Chondrocyte (in vitro differentiated cells): ENCODE results near the gene LPCAT4. TPM values are rescaled to one million over a fixed set of nuclear protein-coding genes. Genes with fewer than 3 reads are reported as not detected.

ENCODE experiments used
- DNase-seq: peaks from one replicate; pipeline ENCODE4 v3.0.0; 2021; ENCODE audit warnings: mixed read lengths, low spot score
- H3K27ac Mint-ChIP-seq: one replicate; pipeline ENCODE4 v1.8.0; 2021; ENCODE audit warnings: mild to moderate bottlenecking, moderate library complexity, mixed read lengths; ENCODE audit not compliant: unreplicated experiment
- H3K27me3 Mint-ChIP-seq: 2 replicates; pipeline ENCODE4 v1.8.0; 2021; ENCODE audit warnings: low read depth, mixed read lengths
- H3K36me3 Mint-ChIP-seq: 2 replicates; pipeline ENCODE4 v1.8.0; 2021; ENCODE audit warnings: low read depth, mixed read lengths
- H3K4me1 Mint-ChIP-seq: 2 replicates; pipeline ENCODE4 v1.8.0; 2021; ENCODE audit warnings: low read depth, mild to moderate bottlenecking, mixed read lengths
- H3K4me3 Mint-ChIP-seq: one replicate; pipeline ENCODE4 v1.8.0; 2021; ENCODE audit warnings: mild to moderate bottlenecking, moderate library complexity, mixed read lengths; ENCODE audit not compliant: unreplicated experiment
- H3K9me3 Mint-ChIP-seq: 2 replicates; pipeline ENCODE4 v1.8.0; 2021; ENCODE audit warnings: low read depth, mixed read lengths
- total RNA-seq: library from RNA; stranded (reverse); gene quantifications from 3 replicates; pipeline ENCODE4 v1.2.1, GENCODE V29; 2021
- TF ChIP-seq, protein P1 (sequence below): fragments of 200-600 bp; sonication (generic); IDR thresholded peaks from 2 replicates; pipeline ENCODE4 v1.5.0; 2021; ENCODE audit warnings: antibody characterized with exemption, mild to moderate bottlenecking, moderate library complexity

The LPCAT4 gene
- total RNA-seq, 1 donor from 2014 or later: 32.1 TPM

DNA sequence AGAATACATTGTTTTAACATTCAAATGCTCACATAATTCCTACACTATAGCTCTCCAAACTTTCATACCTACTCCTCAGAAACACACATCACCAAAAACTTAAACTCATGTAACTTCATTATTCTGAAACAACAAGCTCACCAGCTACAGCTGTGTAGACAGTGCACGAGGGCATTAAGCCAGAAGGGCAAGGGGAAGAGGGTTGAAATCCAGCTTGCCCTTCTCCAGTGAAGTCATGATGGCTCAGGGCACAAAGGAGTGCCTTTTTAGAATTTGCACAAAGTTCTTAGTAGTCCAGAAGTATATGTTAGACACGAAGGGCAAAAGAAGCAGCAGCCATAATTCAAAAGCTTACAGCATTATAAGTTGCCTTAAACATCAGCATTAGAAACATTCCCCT lies 38.0 kb downstream of the LPCAT4 start:
- TF ChIP-seq, protein P1, sequence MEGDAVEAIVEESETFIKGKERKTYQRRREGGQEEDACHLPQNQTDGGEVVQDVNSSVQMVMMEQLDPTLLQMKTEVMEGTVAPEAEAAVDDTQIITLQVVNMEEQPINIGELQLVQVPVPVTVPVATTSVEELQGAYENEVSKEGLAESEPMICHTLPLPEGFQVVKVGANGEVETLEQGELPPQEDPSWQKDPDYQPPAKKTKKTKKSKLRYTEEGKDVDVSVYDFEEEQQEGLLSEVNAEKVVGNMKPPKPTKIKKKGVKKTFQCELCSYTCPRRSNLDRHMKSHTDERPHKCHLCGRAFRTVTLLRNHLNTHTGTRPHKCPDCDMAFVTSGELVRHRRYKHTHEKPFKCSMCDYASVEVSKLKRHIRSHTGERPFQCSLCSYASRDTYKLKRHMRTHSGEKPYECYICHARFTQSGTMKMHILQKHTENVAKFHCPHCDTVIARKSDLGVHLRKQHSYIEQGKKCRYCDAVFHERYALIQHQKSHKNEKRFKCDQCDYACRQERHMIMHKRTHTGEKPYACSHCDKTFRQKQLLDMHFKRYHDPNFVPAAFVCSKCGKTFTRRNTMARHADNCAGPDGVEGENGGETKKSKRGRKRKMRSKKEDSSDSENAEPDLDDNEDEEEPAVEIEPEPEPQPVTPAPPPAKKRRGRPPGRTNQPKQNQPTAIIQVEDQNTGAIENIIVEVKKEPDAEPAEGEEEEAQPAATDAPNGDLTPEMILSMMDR: no peak
- H3K27me3 Mint-ChIP-seq: no peaks in the 10 kb centered on the region
- H3K27ac Mint-ChIP-seq: peak overlapping the region; percentile 9
- H3K4me1 Mint-ChIP-seq: peaks cover 12% of the 10 kb centered on the region
- no peak for DNase-seq
- no peak overlapping the region for H3K4me3 Mint-ChIP-seq
- no peaks in the 10 kb centered on the region for H3K9me3 Mint-ChIP-seq
- no peaks in the 10 kb centered on the region for H3K36me3 Mint-ChIP-seq

DNA sequence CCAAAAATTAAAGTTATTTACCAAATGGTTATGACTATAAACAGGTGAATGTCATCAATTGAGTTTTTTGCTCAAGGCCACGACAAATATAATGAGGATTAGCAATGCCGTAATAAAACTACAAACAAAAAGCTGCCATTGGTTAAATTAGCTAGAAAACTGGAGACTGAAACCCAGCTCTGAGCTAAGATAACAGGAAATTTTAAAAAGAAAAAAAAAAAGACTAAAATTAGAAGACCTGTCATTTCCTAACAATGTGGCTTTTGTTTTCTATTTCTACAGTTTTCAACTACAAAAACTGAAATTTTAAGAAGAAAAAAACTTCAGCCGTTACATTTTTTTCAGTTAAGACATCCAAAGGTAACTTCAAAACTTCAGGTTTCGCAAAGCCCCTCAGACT lies 39.1 kb downstream of the LPCAT4 start:
- H3K4me3 Mint-ChIP-seq: no peak overlapping the region
- no peak overlapping the region for H3K27ac Mint-ChIP-seq
- no peaks in the 10 kb centered on the region for H3K27me3 Mint-ChIP-seq
- no peaks in the 10 kb centered on the region for H3K36me3 Mint-ChIP-seq
- no peaks in the 10 kb centered on the region for H3K9me3 Mint-ChIP-seq
- TF ChIP-seq, protein P1: no peak
- no peak for DNase-seq
- H3K4me1 Mint-ChIP-seq: peaks cover 9% of the 10 kb centered on the region

DNA sequence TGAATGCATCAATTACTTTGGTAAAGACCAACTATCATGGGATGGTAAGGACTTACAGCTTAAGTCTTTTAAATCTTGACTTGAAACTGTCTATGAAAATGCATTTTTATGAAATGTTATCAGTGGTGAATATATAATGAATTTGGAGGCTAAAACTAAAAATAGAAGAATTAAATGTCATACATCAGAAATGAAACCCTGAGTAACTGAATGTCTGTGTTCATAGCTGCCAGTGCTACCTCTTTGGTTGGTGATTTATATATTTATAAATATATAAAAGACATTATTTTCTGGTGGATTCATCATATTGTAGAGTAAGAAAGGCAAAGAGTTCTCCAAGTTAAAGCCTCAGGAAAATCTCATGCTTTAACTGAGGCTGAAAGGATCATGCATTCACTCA lies 41.6 kb downstream of the LPCAT4 start:
- TF ChIP-seq, protein P1: no peak
- H3K9me3 Mint-ChIP-seq: no peaks in the 10 kb centered on the region
- H3K4me1 Mint-ChIP-seq: peaks cover 3% of the 10 kb centered on the region
- no peak overlapping the region for H3K27ac Mint-ChIP-seq
- no peak for DNase-seq
- no peaks in the 10 kb centered on the region for H3K36me3 Mint-ChIP-seq
- no peaks in the 10 kb centered on the region for H3K27me3 Mint-ChIP-seq
- H3K4me3 Mint-ChIP-seq: no peak overlapping the region

DNA sequence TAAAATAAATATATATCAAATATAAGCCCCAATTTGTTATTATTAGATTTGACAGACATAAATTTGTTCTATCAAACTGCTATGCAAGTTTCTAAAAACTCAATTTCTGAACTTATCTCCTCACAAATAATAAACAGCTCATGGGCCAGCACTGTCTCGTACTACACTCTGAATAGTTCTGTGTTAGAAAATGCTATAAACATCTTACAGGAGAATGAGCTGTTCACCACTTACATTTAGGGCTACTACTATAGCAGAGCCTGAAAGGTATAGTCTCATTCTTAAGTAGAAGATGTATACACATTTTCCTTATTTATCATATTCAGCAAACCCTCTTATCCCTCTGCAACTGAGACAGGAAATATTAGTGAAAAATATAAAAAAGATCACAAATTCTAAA lies 42.1 kb downstream of the LPCAT4 start:
- TF ChIP-seq, protein P1: no peak
- Mint-ChIP-seq H3K27ac (no peak overlapping the region), H3K4me1 (peaks cover 3% of the 10 kb centered on the region), H3K4me3 (no peak overlapping the region), H3K9me3 (no peaks in the 10 kb centered on the region), H3K27me3 (no peaks in the 10 kb centered on the region), H3K36me3 (no peaks in the 10 kb centered on the region)
- DNase-seq: no peak

DNA sequence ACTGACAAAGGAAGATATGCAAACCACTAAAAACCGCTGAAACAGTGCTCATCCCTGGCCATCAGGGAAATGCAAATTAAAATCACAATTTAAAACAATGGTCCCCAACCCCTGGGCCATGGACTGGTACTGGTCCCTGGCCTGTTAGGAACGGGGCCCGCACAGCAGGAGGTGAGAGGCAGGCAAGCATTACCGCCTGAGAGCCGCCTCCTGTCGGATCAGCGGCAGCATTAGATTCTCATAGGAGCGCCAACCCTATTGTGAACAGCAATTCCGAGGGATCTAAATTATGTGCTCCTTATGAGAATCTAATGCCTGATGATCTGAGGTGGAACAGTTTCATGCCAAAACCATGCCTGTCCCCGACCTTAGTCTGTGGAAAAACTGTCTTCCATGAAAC lies 43.8 kb downstream of the LPCAT4 start:
- H3K27me3 Mint-ChIP-seq: no peaks in the 10 kb centered on the region
- TF ChIP-seq, protein P1: no peak
- no peak for DNase-seq
- peaks cover 11% of the 10 kb centered on the region for H3K4me1 Mint-ChIP-seq
- H3K36me3 Mint-ChIP-seq: no peaks in the 10 kb centered on the region
- no peak overlapping the region for H3K27ac Mint-ChIP-seq
- H3K9me3 Mint-ChIP-seq: no peaks in the 10 kb centered on the region
- H3K4me3 Mint-ChIP-seq: no peak overlapping the region
